GM12878 (cell line): Measurements from ENCODE around the gene ABCD4. TPM values are rescaled to one million over a fixed set of nuclear protein-coding genes. Genes with fewer than 3 reads are reported as not detected.

ENCODE experiments used
- ATAC-seq: fragments of 200-7000 bp; cut with Tn5 transposase; 3 replicates; pipeline ENCODE4 v1.9.1; 2020; ENCODE audit warnings: mild to moderate bottlenecking, moderate library complexity
- BruUV-seq: library from RNA; stranded (reverse); fragments of 400-500 nt; replicated peaks from 2 replicates; lab custom pipeline; 2021; lab: Mats Ljungman, UMichigan
- CTCF ChIA-PET: fragments of 300-600 bp; sonication (Branson Sonifier 250); formaldehyde crosslinking; extraction: SDS; loops from one replicate; lab custom pipeline; 2021; ENCODE audit warnings: inconsistent platforms; lab: Yijun Ruan, JAX
- POLR2A ChIA-PET: fragments of 350-600 bp; formaldehyde crosslinking; extraction: SDS; loops from one replicate; lab custom pipeline; 2021; ENCODE audit warnings: inconsistent platforms; lab: Charles Lee
- RAD21 ChIA-PET: fragments of 300-600 bp; sonication (Branson Sonifier 250); formaldehyde crosslinking; loops from one replicate; lab custom pipeline; 2023; ENCODE audit warnings: antibody characterized with exemption; ENCODE audit not compliant: unreplicated experiment; lab: Charles Lee
- SMC1A ChIA-PET: fragments of 300-600 bp; sonication (Branson Sonifier 250); formaldehyde crosslinking; loops from one replicate; lab custom pipeline; 2023; ENCODE audit not compliant: unreplicated experiment, uncharacterized antibody; lab: Charles Lee
- DNase-seq: peaks from one replicate; pipeline ENCODE4 v3.0.0-alpha.2; 2011; ENCODE audit warnings: low read depth, low spot score
- FAIRE-seq: peaks from 3 replicates; lab custom pipeline; 2011; peaks lifted over from hg19 to GRCh38; lab: Jason Lieb, UNC
- H2AFZ ChIP-seq: 2 replicates; pipeline ENCODE4 v1.6.0; 2011; ENCODE audit warnings: low read depth, low read length, control low read depth; ENCODE audit not compliant: control insufficient read depth
- H3K27ac ChIP-seq: 2 replicates; pipeline ENCODE4 v1.5.1; 2011; ENCODE audit warnings: control low read depth; ENCODE audit not compliant: control insufficient read depth, insufficient read depth
- H3K27me3 ChIP-seq, 2 experiments: replicated peaks in 1 of 2; 2 replicates each; pipeline versions ENCODE4 v1.6.0 to v1.6.1; 2011; ENCODE audit warnings: low read length in 1 of 2; ENCODE audit not compliant: control insufficient read depth in 2 of 2, insufficient read depth in 2 of 2
- H3K36me3 ChIP-seq, 2 experiments: 2 replicates each; pipeline ENCODE4 v1.5.1; 2011; ENCODE audit warnings: low read length in 1 of 2; ENCODE audit not compliant: control insufficient read depth in 2 of 2, insufficient read depth in 2 of 2
- H3K4me1 ChIP-seq: 2 replicates; pipeline ENCODE4 v1.6.1; 2011; ENCODE audit warnings: mild to moderate bottlenecking, low read length, moderate library complexity, mixed read lengths; ENCODE audit not compliant: control insufficient read depth, insufficient read depth
- H3K4me2 ChIP-seq: 2 replicates; pipeline ENCODE4 v1.6.0; 2011; ENCODE audit warnings: control low read depth; ENCODE audit not compliant: control insufficient read depth, insufficient read depth
- H3K4me3 ChIP-seq: fragments of 200-600 bp; sonication (generic); 2 replicates; pipeline ENCODE4 v1.5.1; 2016
- H3K79me2 ChIP-seq: 2 replicates; pipeline ENCODE4 v1.6.0; 2011; ENCODE audit warnings: low read length; ENCODE audit not compliant: control insufficient read depth, insufficient read depth
- H3K9ac ChIP-seq: 2 replicates; pipeline ENCODE4 v1.8.0; 2011; ENCODE audit warnings: low read length, control low read depth, mixed read lengths; ENCODE audit not compliant: control insufficient read depth, insufficient read depth
- H3K9me3 ChIP-seq: replicated peaks from 3 replicates; pipeline ENCODE4 v1.5.1; 2011; ENCODE audit warnings: mild to moderate bottlenecking, low read length; ENCODE audit not compliant: control insufficient read depth, insufficient read depth
- H4K20me1 ChIP-seq: 2 replicates; pipeline ENCODE4 v1.6.0; 2011; ENCODE audit not compliant: control insufficient read depth, insufficient read depth
- ATF7 ChIP-seq: fragments of 450-650 bp; IDR thresholded peaks from 2 replicates; pipeline ENCODE4 v1.6.1; 2016; ENCODE audit warnings: low read depth, mild to moderate bottlenecking
- CHD1 ChIP-seq: IDR thresholded peaks from 2 replicates; pipeline ENCODE4 v1.6.1; 2012; ENCODE audit warnings: low read depth, low read length, improper control_type of control experiment
- CHD4 ChIP-seq: fragments of 200-600 bp; sonication (generic); IDR thresholded peaks from 2 replicates; pipeline ENCODE4 v1.6.1; 2016; ENCODE audit warnings: mild to moderate bottlenecking
- EED ChIP-seq: sonication (generic); IDR thresholded peaks from 2 replicates; pipeline ENCODE4 v1.6.1; 2016; ENCODE audit warnings: antibody characterized with exemption, low read depth
- ESRRA ChIP-seq: IDR thresholded peaks from 2 replicates; pipeline ENCODE4 v1.6.1; 2012; ENCODE audit warnings: mild to moderate bottlenecking, low read length, improper control_type of control experiment
- FOXK2 ChIP-seq: fragments of 450-650 bp; IDR thresholded peaks from 2 replicates; pipeline ENCODE4 v1.6.1; 2017; ENCODE audit warnings: mild to moderate bottlenecking, moderate library complexity
- HDAC2 ChIP-seq: fragments of 200-600 bp; sonication (generic); IDR thresholded peaks from 2 replicates; pipeline ENCODE4 v1.6.1; 2017
- MEF2A ChIP-seq: IDR thresholded peaks from 2 replicates; pipeline ENCODE4 v1.6.1; 2011; ENCODE audit warnings: low read depth, mild to moderate bottlenecking, low read length, moderate library complexity; ENCODE audit not compliant: insufficient read depth
- MLLT1 ChIP-seq: fragments of 450-650 bp; IDR thresholded peaks from 2 replicates; pipeline ENCODE4 v1.6.1; 2016; ENCODE audit warnings: mild to moderate bottlenecking
- NRF1 ChIP-seq: conservative IDR thresholded peaks from 2 replicates; pipeline ENCODE4 v1.6.1; 2011; ENCODE audit warnings: mild to moderate bottlenecking, low read depth, low read length, improper control_type of control experiment
- POLR2AphosphoS2 ChIP-seq: IDR thresholded peaks from 2 replicates; pipeline ENCODE4 v1.6.1; 2011; ENCODE audit warnings: low read depth, mild to moderate bottlenecking, low read length, improper control_type of control experiment, moderate library complexity
- ZBTB33 ChIP-seq: fragments of 450-650 bp; IDR thresholded peaks from 2 replicates; pipeline ENCODE4 v1.6.1; 2017; ENCODE audit warnings: mild to moderate bottlenecking
- ZNF24 ChIP-seq: fragments of 450-650 bp; IDR thresholded peaks from 2 replicates; pipeline ENCODE4 v1.6.1; 2017; ENCODE audit warnings: antibody characterized with exemption, mild to moderate bottlenecking
- ZZZ3 ChIP-seq: IDR thresholded peaks from 2 replicates; pipeline ENCODE4 v1.6.1; 2011; ENCODE audit warnings: low read depth; ENCODE audit not compliant: control insufficient read depth, insufficient read length
- WGBS: methylation state at CpG from one replicate; pipeline ENCODE4 v1.1.6; 2016; ENCODE audit warnings: low lambda C conversion rate; ENCODE audit not compliant: insufficient replicate concordance, insufficient coverage; ENCODE audit errors: missing lambda C conversion rate; 5-methylcytosine and 5-hydroxymethylcytosine counted together
- in situ Hi-C: fragments of 300-500 bp; cut with MboI; formaldehyde crosslinking; loops from 9 replicates; pipeline ENCODE4 v1.14.3; 2018; ENCODE audit warnings: mixed read lengths
- intact Hi-C: fragments of 100-400 bp; cut with micrococcal nuclease; formaldehyde crosslinking; loops from one replicate; pipeline ENCODE4 v1.14.2; 2022; ENCODE audit not compliant: unreplicated experiment
- polyA plus RNA-seq, 11 experiments: library from polyadenylated mRNA; depleted of rRNA in 4 of 11; unstranded in 6 of 11; stranded (reverse) in 5 of 11; fragments of >200 nt; fragmentation: Nextera tagmentation in 4 of 11; fragmentation: Illumina TruSeq in 1 of 11; extraction: Ambion mirVana in 4 of 11; extraction: Trizol in 1 of 11; gene quantifications; 1 replicate in 1 of 11; 2 replicates in 10 of 11; pipeline versions ENCODE4 v1.2.1 to v1.2.3, GENCODE V29; 2011 to 2016; ENCODE audit warnings: inconsistent platforms in 2 of 11, missing spikeins in 2 of 11, low read depth in 1 of 11
- total RNA-seq, 4 experiments: library from RNA; depleted of rRNA in 3 of 4; stranded (reverse); fragments of >200 nt in 3 of 4; fragmentation: Illumina TruSeq in 1 of 4; extraction: Trizol in 1 of 4; gene quantifications; 2 replicates each; pipeline versions ENCODE4 v1.2.1 to v1.2.3, GENCODE V29; 2013 to 2021

The ABCD4 gene
- total and polyA plus RNA-seq, 10 of the 15 experiments (the other 5 are each of a cell fraction or from before 2014, with no cell fraction given), result 5.7 to 29.5 (median 23.4) TPM

GRCh38 chr14:74297986-74298385 is 4.7 kb downstream of the ABCD4 start:
- ChIA-PET POLR2A (no interaction called here), CTCF (interaction anchor here (1.4 kb wide), 1 partner anchor 11 kb away, joined by 3 read pairs; no protein-coding TSS in a partner anchor), SMC1A (no interaction called here), RAD21 (no interaction called here)
- Histone ChIP-seq H3K4me2 (no peak overlapping the region), H3K79me2 (peaks cover 17% of the 10 kb centered on the region), H3K9ac (no peak overlapping the region), H4K20me1 (no peaks in the 10 kb centered on the region), H3K4me1 (no peaks in the 10 kb centered on the region), H2AFZ (no peak overlapping the region), H3K36me3 (peaks cover 0 to 4% of the 10 kb centered on the region in 2 experiments; a peak in 3 of 4 replicates), H3K4me3 (no peak overlapping the region), H3K27me3 (no peaks in the 10 kb centered on the region), H3K9me3 (no peaks in the 10 kb centered on the region), H3K27ac (no peak overlapping the region)
- TF ChIP-seq FOXK2 (no peak), CHD1 (no peak), POLR2AphosphoS2 (no peak), CHD4 (no peak), ESRRA (no peak), ZZZ3 (no peak), ZNF24 (no peak), EED (no peak), HDAC2 (no peak), ZBTB33 (no peak), ATF7 (no peak), MEF2A (no peak), MLLT1 (no peak), NRF1 (no peak)
- in situ Hi-C loops, result no loop called here
- no peak for DNase-seq
- intact Hi-C loops, result no loop called here
- 75% methylated on average over 10 of the region's 10 CpGs for WGBS
- ATAC-seq, result no peak
- FAIRE-seq, result no peak
- BruUV-seq, result no TSS peak
